KOPT-K1 (cell line): ENCODE measurements around the gene ARID2.

Experiments
- H3K27ac ChIP-seq: fragments of 200-600 bp; sonication (generic); 2 replicates; pipeline ENCODE4 v1.5.1; 2016; ENCODE audit warnings: antibody characterized with exemption, mild to moderate bottlenecking, low read depth, low read length; ENCODE audit not compliant: poor library complexity, severe bottlenecking
- H3K36me3 ChIP-seq: fragments of 200-600 bp; sonication (generic); 2 replicates; pipeline ENCODE4 v1.5.1; 2017; ENCODE audit warnings: antibody characterized with exemption, mild to moderate bottlenecking, low read length, moderate library complexity; ENCODE audit not compliant: insufficient read depth
- H3K9me3 ChIP-seq: fragments of 200-600 bp; sonication (generic); 2 replicates; pipeline ENCODE4 v1.5.1; 2017; ENCODE audit warnings: antibody characterized with exemption, low read length, mild to moderate bottlenecking; ENCODE audit not compliant: insufficient read depth, poor library complexity, severe bottlenecking

Gene ARID2, protein sequence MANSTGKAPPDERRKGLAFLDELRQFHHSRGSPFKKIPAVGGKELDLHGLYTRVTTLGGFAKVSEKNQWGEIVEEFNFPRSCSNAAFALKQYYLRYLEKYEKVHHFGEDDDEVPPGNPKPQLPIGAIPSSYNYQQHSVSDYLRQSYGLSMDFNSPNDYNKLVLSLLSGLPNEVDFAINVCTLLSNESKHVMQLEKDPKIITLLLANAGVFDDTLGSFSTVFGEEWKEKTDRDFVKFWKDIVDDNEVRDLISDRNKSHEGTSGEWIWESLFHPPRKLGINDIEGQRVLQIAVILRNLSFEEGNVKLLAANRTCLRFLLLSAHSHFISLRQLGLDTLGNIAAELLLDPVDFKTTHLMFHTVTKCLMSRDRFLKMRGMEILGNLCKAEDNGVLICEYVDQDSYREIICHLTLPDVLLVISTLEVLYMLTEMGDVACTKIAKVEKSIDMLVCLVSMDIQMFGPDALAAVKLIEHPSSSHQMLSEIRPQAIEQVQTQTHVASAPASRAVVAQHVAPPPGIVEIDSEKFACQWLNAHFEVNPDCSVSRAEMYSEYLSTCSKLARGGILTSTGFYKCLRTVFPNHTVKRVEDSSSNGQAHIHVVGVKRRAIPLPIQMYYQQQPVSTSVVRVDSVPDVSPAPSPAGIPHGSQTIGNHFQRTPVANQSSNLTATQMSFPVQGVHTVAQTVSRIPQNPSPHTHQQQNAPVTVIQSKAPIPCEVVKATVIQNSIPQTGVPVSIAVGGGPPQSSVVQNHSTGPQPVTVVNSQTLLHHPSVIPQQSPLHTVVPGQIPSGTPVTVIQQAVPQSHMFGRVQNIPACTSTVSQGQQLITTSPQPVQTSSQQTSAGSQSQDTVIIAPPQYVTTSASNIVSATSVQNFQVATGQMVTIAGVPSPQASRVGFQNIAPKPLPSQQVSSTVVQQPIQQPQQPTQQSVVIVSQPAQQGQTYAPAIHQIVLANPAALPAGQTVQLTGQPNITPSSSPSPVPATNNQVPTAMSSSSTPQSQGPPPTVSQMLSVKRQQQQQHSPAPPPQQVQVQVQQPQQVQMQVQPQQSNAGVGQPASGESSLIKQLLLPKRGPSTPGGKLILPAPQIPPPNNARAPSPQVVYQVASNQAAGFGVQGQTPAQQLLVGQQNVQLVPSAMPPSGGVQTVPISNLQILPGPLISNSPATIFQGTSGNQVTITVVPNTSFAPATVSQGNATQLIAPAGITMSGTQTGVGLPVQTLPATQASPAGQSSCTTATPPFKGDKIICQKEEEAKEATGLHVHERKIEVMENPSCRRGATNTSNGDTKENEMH (N-terminal part only)

DNA sequence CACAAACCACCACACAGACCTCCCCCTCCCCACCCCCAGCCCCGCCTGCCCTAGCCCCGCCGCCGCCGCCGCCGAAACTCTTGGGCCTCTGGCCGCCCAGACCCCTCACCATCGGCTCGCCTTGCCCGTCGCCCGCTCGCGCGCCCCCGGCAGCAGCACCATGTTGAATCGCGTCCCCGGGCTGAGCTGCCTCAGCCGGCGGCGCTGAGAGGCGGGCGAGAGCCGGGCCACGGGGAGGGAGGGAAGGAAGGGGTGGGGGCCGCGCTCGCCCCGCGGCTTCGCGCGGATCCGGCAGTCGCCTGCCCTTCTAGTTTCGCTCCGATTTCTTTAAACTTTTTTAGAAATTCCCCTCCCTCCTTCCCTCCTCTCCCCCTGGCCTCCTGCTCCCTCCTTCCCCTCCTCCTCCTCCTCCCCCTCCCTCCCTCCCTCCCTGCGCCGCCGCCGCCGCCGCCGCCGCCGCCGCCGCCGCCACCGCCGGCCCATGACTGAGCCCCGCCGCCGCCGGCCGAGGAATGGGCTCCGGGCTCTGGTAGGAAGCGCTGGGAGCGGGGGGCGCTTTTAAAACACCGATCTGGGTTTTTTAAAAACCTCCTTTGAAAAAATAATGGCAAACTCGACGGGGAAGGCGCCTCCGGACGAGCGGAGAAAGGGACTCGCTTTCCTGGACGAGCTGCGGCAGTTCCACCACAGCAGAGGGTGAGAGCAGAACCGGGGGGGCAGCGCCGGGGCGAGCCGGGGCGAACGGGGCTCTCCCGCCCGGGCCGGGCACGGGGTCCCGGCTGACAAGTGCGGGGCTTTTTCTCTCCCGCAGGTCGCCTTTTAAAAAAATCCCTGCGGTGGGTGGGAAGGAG is at the start of gene ARID2:
TSS of gene ARID2 (plus strand) at position 474 of the 851 bp plus-strand sequence. CDS start at position 605, 131 bp downstream.
- H3K9me3 ChIP-seq = no peaks in the 10 kb centered on the region
- peaks cover 15% of the 10 kb centered on the region for H3K36me3 ChIP-seq
- H3K27ac ChIP-seq = peak within 1 kb of the TSS; percentile 99

DNA sequence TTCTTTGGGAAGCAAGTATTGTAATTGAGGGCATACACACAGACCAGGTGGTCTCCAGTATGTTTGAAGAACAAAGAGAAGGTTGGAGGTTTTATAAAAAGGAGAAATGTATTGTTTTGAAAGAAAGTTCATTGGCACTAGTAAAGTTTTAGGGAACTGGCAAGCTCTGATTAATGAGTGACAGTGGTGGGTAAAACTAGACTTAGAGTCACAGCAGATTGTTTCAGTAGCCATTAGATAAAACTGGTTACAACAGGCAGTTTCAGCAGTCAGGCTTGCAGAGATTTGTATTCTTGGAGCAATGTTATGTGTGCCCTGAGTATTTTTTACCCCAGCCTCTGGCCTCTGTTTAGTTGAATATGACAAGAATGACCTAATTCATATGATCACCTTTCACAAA is 49.1 kb upstream of the ARID2 start:
- Histone ChIP-seq H3K27ac (no peak overlapping the region), H3K9me3 (no peaks in the 10 kb centered on the region)

DNA sequence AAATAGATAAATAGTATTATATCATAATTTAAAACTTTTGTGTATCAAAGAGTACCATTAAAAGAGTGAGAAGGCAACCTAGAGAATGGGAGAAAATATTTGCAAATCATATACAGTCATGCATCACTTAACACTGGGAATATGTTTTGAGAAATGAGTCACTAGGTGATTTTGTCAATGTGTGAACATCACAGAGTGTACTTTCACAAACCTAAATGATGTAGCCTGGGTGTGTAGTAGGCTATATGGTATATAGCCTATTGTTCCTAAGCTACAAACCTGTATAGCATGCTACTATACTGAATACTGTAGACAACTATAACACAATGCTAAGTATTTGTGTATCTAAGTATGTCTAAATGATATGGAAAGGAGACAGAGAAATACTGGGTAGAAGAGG is 48.0 kb upstream of the ARID2 start:
- no peaks in the 10 kb centered on the region for H3K36me3 ChIP-seq
- H3K27ac ChIP-seq = no peak overlapping the region
- no peaks in the 10 kb centered on the region for H3K9me3 ChIP-seq

More for the DNA sequence above, 49.1 kb upstream of the ARID2 start:
- H3K36me3 ChIP-seq = no peaks in the 10 kb centered on the region

DNA sequence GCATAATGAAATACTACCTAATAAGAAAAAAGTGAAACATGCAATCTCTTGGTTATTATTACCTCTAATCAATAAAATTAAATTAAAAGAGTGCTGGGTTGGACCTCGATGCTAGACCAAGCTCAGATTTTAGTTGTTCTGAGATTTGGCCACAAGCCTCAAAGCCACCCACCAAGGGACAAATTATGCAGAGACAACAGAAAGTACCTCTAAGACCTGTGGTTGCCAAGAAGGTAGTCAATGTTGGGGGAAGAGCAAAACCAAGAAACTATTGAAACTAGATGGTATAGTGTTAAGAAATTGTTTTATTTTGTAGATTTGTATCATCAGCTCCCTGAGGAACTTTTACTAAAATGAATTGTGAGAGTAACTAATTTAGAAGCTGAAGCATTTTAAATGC is 43.8 kb upstream of the ARID2 start:
- Histone ChIP-seq H3K36me3 (no peaks in the 10 kb centered on the region), H3K27ac (no peak overlapping the region), H3K9me3 (no peaks in the 10 kb centered on the region)

DNA sequence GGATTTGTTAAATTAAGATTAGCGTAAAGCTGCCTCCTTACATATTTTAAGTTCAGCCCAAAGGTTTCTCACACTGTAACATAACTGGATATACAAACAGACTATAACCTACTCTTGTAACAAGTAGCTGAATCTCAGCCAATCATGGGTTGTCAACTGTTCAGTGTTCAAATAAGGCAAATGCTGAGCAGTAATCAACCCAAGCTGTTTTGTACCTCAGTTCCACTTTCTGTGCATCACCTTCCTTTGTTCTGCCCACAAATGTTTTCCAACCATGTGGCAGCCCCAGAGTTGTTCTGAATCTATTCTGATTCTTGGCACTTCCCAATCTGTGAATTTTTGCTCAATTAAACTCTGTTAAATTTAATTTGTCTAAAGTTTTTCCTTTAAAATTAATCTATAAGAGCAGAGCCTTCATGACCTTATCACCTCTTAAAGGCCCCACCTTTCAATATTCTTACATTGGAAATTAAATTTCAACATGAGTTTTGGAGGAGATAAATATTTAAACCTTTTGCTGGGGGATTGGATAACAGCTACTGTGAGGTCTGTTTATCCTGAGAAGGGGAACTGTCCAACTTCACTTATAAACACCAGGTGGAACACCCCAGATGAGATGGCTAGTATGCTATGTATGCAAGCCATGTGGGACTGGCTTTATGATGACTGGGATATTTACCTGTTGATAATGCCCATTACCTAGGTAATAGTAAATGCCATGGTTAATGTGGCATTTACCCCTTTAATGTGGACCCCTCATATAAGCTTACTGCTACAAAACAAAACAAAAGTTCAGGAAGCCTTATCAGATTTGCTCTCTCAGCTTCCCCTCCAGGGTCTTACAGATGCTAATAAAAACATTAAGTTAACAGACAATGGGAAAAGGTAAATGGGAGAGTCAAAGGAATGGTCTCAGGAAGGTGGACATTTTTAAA is 42.2 kb upstream of the ARID2 start:
- H3K36me3 ChIP-seq = no peaks in the 10 kb centered on the region
- no peak overlapping the region for H3K27ac ChIP-seq
- H3K9me3 ChIP-seq = no peaks in the 10 kb centered on the region

DNA sequence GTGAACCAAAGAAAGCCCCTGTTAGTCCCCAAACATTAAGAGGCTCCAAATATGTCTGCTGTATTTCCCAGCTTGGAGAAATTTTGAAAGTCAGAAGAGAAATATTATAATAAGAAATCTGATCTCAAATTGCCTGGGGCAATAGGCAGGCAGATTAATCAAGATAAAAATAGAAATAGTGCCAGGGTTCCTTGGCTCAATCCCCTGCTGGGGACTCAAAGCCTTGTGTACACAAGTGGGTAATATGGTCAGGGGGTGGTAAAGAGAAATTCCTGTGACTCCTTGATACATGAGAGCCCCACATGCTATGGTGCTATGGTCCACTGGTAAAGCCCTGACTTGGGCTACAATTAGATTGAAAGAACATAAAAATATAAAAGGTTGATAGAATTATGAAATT is 41.3 kb upstream of the ARID2 start:
- H3K9me3 ChIP-seq = no peaks in the 10 kb centered on the region
- H3K27ac ChIP-seq = no peak overlapping the region
- H3K36me3 ChIP-seq = no peaks in the 10 kb centered on the region

DNA sequence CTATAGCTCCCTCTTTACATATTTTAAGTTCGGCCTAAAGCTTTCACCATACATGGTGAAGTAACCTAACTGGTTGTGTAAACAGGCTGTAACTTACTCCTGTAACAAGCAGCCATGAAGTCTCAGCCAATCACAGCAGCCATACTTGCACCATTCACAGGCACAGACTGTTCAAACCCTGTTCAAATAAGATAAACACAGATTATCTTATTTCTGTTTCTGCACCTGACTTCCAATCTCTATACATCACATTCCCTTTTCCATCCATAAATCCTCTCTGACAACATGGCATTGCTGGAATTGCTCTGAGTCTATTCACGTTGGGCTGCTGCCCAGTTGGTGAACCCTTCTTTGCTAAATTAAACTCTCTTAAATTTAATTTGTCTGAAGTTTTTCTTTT is 34.5 kb upstream of the ARID2 start:
- H3K27ac ChIP-seq = no peak overlapping the region
- H3K36me3 ChIP-seq = no peaks in the 10 kb centered on the region
- peaks cover 17% of the 10 kb centered on the region for H3K9me3 ChIP-seq

DNA sequence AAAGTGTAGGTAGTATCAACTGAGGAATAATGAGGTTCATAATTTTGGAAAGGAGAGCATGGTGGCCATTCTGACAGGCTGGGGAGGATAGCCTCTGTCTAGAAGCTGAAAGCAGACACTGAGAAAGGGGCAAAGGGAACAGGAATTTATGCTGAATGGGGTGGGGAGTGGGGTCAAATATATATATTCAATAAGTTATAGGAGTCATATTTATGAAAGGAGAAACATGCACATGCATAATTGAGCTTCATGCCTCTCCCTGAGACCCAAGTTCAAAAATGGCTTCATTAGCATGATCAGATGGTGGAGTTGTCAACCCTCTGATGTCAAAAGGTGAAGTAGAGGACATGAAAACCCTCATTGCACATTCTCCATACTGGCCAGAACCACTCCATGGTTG is 33.9 kb upstream of the ARID2 start:
- Histone ChIP-seq H3K36me3 (no peaks in the 10 kb centered on the region), H3K27ac (no peak overlapping the region), H3K9me3 (peaks cover 17% of the 10 kb centered on the region)

DNA sequence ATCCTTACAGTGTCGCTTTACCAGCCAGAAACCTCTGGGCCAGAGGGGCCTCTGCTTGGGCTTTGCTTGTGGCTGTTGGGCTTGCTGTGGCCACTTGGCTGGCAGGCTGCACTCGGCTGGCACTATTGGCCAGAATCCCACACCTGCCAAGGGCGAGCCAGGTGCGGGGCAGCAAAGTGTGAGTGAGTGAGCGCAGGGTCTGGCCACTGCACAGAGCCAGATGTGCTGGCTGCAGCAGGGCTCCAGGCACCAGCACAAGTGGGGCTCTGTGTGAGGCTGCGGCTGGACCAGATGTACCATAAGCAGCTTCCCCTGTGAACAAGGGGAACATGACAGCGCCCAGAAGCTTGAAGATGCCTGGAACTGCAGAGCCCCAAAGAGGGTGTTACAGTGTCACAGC is 33.5 kb upstream of the ARID2 start:
- Histone ChIP-seq H3K9me3 (peaks cover 21% of the 10 kb centered on the region), H3K36me3 (no peaks in the 10 kb centered on the region), H3K27ac (no peak overlapping the region)

DNA sequence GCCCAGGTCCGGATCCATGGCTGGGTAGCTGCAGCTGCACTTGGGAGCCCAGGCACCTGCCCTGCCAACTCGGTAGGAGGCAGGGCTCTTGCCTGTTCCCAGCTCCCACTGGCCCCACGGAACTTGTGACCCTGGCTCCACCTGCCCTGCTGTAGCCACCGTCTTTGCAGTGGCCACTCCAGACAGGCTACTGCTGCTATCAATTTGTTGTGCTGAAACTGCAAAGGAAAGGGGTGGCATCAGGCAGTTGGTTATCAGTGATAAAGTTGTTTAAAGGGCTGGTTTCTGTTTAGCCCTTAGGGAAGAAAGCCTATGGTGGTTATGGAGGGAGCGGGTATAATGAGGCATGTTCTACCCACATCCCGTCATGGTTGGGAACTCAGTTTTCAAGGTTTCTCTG is 32.1 kb upstream of the ARID2 start:
- H3K9me3 ChIP-seq = peaks cover 28% of the 10 kb centered on the region
- H3K36me3 ChIP-seq = no peaks in the 10 kb centered on the region
- H3K27ac ChIP-seq = no peak overlapping the region

DNA sequence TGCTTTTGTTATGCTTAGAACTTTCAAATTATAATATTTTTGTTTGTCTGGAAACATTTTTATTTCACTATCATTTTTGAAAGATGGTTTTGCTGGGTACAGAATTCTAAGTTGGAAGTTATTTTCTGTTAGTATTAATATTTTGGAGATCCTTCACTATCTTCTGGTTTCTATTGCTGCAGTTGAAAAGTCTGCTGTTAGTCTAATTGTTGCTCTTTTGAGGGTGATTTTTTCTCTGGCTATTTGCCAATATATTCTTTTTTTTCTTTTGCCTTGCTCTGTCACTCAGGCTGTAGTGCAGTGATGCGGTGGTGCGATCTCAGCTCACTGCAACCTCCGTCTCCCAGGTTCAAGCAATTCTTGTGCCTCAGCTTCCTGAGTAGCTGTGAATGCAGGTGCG is 28.2 kb upstream of the ARID2 start:
- no peaks in the 10 kb centered on the region for H3K36me3 ChIP-seq
- H3K27ac ChIP-seq = no peak overlapping the region
- H3K9me3 ChIP-seq = peaks cover 23% of the 10 kb centered on the region

DNA sequence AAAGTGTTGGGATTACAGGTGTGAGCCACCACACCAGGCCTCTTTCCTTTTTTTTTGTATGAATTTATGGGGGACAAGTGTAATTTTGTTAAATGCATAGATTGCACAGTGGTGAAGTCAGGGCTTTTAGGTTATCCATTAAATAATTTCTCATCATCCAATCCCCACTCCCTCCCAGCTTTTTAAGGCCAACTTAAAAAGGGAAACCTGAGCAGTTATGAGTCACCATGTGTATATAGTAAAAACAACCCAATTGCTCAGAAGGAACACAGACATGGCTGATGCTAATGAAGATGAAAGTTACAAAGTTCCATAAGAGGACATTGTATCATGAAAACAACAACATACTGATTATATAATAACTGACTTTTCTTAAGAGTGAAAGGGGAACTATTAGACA is 25.6 kb upstream of the ARID2 start:
- Histone ChIP-seq H3K36me3 (no peaks in the 10 kb centered on the region), H3K27ac (no peak overlapping the region), H3K9me3 (peaks cover 11% of the 10 kb centered on the region)

DNA sequence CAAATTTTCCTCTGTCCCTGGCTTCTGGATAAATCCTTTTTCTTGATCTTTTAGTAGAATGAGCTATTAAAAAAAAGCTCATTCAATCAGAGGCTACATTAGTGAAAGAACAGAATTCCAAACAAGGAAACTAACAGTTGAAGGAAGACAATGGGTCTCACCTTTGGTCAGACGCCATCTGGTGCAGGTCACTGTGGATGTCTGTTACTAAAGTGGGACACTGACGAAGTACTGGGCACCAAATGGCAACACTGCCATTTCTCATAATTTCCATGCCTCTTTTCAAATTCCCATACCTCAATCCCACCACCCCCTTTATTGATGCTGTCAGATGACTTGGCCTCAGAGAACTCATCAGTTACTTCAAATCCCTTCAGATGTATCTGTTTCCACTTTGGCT is 24.5 kb upstream of the ARID2 start:
- H3K9me3 ChIP-seq = peaks cover 11% of the 10 kb centered on the region
- no peak overlapping the region for H3K27ac ChIP-seq
- no peaks in the 10 kb centered on the region for H3K36me3 ChIP-seq
